Kidney epithelial cell (primary cell): ENCODE results near the gene TMEM18. TPM values are rescaled to one million over a fixed set of nuclear protein-coding genes. Genes with fewer than 3 reads are reported as not detected.

Source experiments
- DNase-seq: peaks from one replicate; pipeline ENCODE4 v3.0.0-alpha.2; 2010; ENCODE audit warnings: low read depth
- H3K27me3 ChIP-seq: 2 replicates; pipeline ENCODE4 v1.6.0; 2011; ENCODE audit warnings: low read length; ENCODE audit not compliant: control insufficient read depth, insufficient read depth
- H3K36me3 ChIP-seq: 2 replicates; pipeline ENCODE4 v1.5.1; 2011; ENCODE audit warnings: low read length; ENCODE audit not compliant: control insufficient read depth, insufficient read depth
- H3K4me3 ChIP-seq: 2 replicates; pipeline ENCODE4 v1.5.1; 2011; ENCODE audit warnings: low read depth, mild to moderate bottlenecking, control low read depth, low read length
- total RNA-seq: library from RNA; depleted of rRNA; stranded (reverse); fragments of >200 nt; gene quantifications from 2 replicates; pipeline ENCODE4 v1.2.3, GENCODE V29; 2015
- TF ChIP-seq, protein P1 (sequence below): IDR thresholded peaks from 2 replicates; pipeline ENCODE4 v1.5.1; 2011; ENCODE audit warnings: mild to moderate bottlenecking, moderate library complexity, low read length, control low read depth, inconsistent platforms; ENCODE audit not compliant: insufficient read depth, poor library complexity, severe bottlenecking

TMEM18 gene
- total RNA-seq, 1 donor from 2014 or later = 37.1 TPM

DNA sequence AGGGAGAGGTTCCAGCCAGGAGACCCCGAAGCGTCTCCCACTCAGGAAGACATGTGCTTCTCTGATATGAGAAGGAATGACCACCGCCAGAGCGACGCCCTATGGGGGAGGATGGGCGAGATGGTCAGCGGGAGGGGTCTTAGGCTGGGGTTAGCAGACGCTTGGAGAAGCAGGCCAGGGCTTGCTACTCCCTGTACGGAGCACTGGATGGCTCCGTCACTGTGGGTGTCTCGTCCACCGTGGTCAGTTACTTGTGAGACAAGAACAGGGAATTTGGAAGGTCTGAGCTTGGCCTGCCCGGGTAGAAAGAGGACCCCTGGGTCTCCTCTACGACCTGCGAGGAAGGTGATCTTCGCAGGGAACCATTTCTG lies 39.8 kb downstream of the TMEM18 start:
- Histone ChIP-seq H3K4me3 (no peak overlapping the region), H3K27me3 (no peaks in the 10 kb centered on the region), H3K36me3 (no peaks in the 10 kb centered on the region)
- DNase-seq = no peak
- TF ChIP-seq, protein P1, sequence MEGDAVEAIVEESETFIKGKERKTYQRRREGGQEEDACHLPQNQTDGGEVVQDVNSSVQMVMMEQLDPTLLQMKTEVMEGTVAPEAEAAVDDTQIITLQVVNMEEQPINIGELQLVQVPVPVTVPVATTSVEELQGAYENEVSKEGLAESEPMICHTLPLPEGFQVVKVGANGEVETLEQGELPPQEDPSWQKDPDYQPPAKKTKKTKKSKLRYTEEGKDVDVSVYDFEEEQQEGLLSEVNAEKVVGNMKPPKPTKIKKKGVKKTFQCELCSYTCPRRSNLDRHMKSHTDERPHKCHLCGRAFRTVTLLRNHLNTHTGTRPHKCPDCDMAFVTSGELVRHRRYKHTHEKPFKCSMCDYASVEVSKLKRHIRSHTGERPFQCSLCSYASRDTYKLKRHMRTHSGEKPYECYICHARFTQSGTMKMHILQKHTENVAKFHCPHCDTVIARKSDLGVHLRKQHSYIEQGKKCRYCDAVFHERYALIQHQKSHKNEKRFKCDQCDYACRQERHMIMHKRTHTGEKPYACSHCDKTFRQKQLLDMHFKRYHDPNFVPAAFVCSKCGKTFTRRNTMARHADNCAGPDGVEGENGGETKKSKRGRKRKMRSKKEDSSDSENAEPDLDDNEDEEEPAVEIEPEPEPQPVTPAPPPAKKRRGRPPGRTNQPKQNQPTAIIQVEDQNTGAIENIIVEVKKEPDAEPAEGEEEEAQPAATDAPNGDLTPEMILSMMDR = no peak

DNA sequence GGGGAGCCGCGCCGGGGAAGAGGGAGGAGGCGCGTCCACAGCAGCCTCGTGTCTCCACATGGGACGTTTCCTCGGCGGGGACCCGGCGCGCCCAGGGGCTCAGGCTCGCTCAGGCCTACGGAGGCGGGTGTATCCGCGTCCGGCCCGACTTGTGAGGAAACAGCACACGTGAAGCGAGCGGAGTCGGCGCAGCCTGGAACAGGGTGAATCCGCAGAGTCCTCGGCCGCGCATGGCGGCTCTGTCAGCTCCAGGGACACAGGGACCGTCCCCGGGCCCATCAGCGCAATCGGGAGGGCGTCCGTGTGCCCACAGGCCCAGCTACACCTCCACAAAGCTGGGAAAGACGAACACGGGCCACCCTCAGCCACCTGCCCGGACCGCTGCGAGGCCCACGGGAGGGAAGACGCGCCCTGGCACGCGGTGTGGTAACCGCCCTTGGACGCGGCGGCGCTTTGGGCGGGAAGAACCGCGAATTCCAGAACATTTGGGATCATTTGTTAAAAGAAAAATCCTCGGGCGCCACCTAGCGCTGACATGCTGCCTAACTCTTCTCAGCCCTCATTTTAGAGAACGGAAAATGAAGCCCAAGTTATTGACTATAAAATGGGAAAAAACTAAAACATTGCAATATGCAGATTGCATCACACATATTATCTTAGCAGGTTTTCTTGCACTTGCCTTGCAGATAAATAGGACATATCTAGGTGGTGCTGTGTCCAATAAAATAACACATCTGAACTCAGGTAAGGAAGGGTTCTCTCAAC lies 40.4 kb downstream of the TMEM18 start:
- TF ChIP-seq, protein P1 = peak; percentile 77
- Histone ChIP-seq H3K27me3 (no peaks in the 10 kb centered on the region), H3K36me3 (no peaks in the 10 kb centered on the region), H3K4me3 (no peak overlapping the region)
- DNase-seq = no peak

DNA sequence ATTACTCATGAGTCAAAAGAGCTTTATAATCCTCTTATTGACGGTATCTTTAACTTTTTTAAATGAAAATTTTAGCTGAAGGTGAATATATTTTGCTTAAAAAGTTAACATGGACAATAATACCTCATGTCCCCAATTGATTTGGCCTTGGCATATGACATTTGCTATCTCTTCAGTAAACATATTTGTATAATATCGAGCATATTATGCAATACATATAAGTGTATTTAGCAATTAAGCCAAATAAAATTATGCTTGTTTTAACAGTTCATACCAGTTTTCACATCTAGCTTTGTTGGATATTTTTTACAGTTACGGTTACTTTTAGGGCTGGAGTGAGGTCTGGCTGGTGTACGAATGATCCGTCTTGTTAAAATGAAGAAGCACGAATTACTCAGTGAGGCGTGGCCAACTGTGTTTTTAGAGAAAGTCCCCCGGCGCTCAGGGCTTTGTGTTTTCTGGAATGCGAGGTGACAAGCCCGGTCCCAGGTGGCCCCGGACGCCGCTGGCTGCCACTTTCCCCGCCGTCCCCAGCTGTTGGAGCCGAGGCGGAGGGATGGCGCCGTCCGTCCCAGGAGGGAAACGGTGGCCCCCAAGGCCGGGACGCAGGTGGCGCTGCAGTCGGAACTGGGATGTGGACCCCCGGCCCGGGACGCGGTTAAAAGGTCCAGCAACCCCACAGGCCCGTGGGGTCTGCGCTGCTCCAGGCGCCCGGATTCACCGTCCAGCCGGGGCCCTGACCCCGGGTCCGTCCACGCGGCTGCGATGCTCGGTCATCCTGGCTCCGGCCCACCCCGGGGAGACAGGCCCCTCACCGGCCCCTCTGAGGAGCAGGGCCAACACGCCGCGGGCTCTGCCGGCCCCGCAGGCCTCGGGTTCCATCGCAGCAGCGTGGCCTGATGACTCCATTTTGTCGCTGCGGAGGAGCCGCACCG lies 41.3 kb downstream of the TMEM18 start:
- no peak for DNase-seq
- TF ChIP-seq, protein P1 = no peak
- no peak overlapping the region for H3K4me3 ChIP-seq
- no peaks in the 10 kb centered on the region for H3K27me3 ChIP-seq
- no peaks in the 10 kb centered on the region for H3K36me3 ChIP-seq

DNA sequence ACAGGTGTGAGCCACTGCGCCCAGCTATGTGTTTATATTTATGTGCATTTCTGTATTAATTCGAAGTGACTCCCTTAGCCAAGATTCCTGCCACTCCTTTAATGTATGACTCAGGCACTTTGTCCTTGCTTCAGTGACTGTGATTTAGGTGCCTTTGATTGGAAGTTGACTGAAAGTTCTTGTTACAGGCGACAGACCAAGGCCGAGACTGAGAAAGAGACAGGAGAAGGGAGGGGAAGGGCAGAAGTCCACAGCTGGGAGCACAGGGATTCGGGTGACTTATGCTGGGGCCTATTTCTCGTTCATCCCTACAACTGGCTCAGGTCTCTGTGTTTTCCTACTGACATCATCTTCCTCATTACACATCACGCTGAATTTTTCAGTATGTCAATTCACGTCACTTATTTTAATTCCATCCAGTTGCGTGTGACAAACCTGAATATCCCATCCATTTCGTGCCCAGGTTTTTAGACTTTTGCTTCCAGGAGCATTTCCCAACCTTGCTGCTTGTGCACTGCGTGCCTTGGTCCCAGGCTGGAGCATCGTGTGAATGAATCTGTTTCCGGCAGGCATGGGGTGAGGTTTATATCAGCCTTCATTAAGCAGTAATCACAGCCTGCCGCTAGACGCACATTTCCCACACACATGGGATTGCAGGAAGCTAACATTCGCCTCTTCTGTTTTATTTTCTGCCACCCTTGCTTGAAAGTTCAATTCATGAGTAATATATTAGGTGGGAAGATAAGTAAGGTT lies 42.4 kb downstream of the TMEM18 start:
- DNase-seq = peak; percentile 69
- H3K36me3 ChIP-seq = no peaks in the 10 kb centered on the region
- no peaks in the 10 kb centered on the region for H3K27me3 ChIP-seq
- H3K4me3 ChIP-seq = no peak overlapping the region
- TF ChIP-seq, protein P1 = no peak

DNA sequence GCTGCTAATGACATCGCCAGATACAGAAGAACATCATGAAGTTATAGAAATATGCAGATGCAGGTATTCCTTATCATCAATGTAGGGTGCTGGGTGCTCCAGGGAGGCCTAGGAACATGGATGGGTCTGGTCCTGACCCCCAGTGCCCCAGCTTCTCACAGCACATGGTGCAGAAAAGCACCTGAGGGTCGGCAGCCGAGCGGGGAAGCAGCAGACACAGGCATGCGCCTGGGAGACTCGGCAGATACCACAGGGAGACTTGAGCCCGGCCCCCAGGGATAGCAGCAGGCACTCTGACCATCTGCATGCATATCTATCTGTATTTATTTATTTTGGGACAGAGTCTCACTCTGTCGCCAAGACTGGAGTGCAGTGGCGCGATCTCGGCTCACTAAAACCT lies 43.2 kb downstream of the TMEM18 start:
- H3K4me3 ChIP-seq = no peak overlapping the region
- DNase-seq = no peak
- H3K36me3 ChIP-seq = no peaks in the 10 kb centered on the region
- TF ChIP-seq, protein P1 = no peak
- H3K27me3 ChIP-seq = no peaks in the 10 kb centered on the region
